Muscle layer of colon (tissue), 2 donors: ENCODE measurements around the gene NRG2.

ENCODE experiments used
- H3K27ac ChIP-seq: one replicate; pipeline ENCODE4 v1.7.0; 2013; ENCODE audit warnings: low read depth, mild to moderate bottlenecking, low read length, moderate library complexity
- H3K27me3 ChIP-seq, 2 donors: one replicate each; pipeline ENCODE4 v1.7.0; 2013; ENCODE audit warnings: low read length in 2 of 2, mild to moderate bottlenecking in 2 of 2; ENCODE audit not compliant: insufficient read depth in 2 of 2, control insufficient read depth in 1 of 2
- H3K36me3 ChIP-seq: one replicate; pipeline ENCODE4 v1.7.0; 2013; ENCODE audit warnings: mild to moderate bottlenecking, low read length; ENCODE audit not compliant: insufficient read depth
- H3K4me1 ChIP-seq: one replicate; pipeline ENCODE4 v1.7.0; 2013; ENCODE audit warnings: mild to moderate bottlenecking, low read length; ENCODE audit not compliant: insufficient read depth
- H3K4me3 ChIP-seq, 2 donors: one replicate each; pipeline ENCODE4 v1.7.0; 2013; ENCODE audit warnings: low read length in 2 of 2, low read depth in 1 of 2, mild to moderate bottlenecking in 1 of 2, moderate library complexity in 1 of 2
- H3K9ac ChIP-seq: one replicate; pipeline ENCODE4 v1.7.0; 2013; ENCODE audit warnings: low read length
- H3K9me3 ChIP-seq: one replicate; pipeline ENCODE4 v1.7.0; 2013; ENCODE audit warnings: mild to moderate bottlenecking, low read length
- donor health status: abdominal sarcoma.
- donor health status: Adenocarcinoma of cecum.

Gene NRG2

GRCh38 chr5:140023611-140024191 is 19.4 kb downstream of the NRG2 start:
- H3K9me3 ChIP-seq = no peaks in the 10 kb centered on the region
- no peak overlapping the region for H3K27ac ChIP-seq
- H3K4me3 ChIP-seq = no peak overlapping the region
- H3K36me3 ChIP-seq = no peaks in the 10 kb centered on the region
- H3K27me3 ChIP-seq = no peaks in the 10 kb centered on the region
- peaks cover 55% of the 10 kb centered on the region for H3K4me1 ChIP-seq
- no peak overlapping the region for H3K9ac ChIP-seq

DNA sequence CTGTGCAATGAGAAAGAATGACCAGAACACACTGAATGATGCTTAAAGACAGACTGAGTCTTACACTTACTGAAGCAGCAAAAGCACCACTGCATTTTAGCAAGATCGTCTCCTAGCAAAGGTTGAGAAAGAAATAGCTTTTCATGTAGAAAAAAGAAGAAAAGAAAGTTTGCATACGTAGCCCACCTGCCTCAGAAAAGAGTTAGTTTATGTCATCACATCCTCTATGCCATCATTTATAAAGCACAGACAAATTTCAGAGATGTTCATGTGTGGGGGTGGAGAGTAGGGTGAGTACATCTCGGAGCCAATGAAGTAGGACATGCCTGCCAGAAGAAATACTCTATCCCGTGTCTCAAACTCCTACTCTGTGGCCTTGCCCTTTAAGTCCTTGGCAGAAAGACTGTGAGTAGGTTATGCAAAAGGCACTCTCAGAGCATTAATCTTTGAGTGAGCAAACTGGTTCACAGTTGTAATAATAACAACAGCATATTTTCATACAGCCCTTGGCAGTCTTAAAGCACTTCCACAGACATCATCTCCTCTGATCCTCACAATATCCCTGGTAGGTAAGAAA is 22.4 kb downstream of the NRG2 start:
- Histone ChIP-seq H3K27ac (peak overlapping the region; percentile 65), H3K9me3 (no peaks in the 10 kb centered on the region), H3K4me1 (peaks cover 62% of the 10 kb centered on the region), H3K27me3 (no peaks in the 10 kb centered on the region), H3K9ac (no peak overlapping the region), H3K36me3 (no peaks in the 10 kb centered on the region), H3K4me3 (peak overlapping the region in 1 of 2 donors; percentile 7)

- Histone ChIP-seq H3K27me3 (no peaks in the 10 kb centered on the region), H3K4me1 (peaks cover 59% of the 10 kb centered on the region), H3K9me3 (no peaks in the 10 kb centered on the region), H3K27ac (no peak overlapping the region), H3K9ac (no peak overlapping the region), H3K36me3 (no peaks in the 10 kb centered on the region), H3K4me3 (no peak overlapping the region)
Observed at GRCh38 chr5:140018920-140019644, 24.0 kb downstream of the NRG2 start.

- H3K27ac ChIP-seq = no peak overlapping the region
- H3K4me3 ChIP-seq = no peak overlapping the region
- H3K4me1 ChIP-seq = peaks cover 59% of the 10 kb centered on the region
- H3K9ac ChIP-seq = no peak overlapping the region
- H3K27me3 ChIP-seq = no peaks in the 10 kb centered on the region
- H3K36me3 ChIP-seq = no peaks in the 10 kb centered on the region
- no peaks in the 10 kb centered on the region for H3K9me3 ChIP-seq
Observed at GRCh38 chr5:140018517-140018916, 24.6 kb downstream of the NRG2 start.

DNA sequence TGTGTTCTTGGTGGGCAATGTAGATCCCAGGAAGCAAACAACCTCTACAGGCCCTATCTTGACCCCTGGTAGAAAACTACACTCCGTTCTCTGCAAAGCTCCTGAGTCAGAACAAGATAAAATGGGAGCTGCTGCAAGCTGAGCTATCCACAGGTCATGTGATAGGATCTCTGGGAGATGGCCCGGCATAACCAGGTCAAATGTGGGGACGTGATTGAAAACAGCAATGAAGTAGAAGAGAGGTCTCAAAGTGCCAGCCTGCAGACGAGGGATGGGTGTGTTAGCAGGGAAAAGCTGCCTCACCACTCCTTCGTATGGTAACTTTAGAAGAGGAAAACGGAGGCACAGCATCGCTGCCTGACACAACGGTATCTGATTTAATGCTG is 25.0 kb downstream of the NRG2 start:
- Histone ChIP-seq H3K36me3 (no peaks in the 10 kb centered on the region), H3K9me3 (no peaks in the 10 kb centered on the region), H3K27me3 (no peaks in the 10 kb centered on the region), H3K4me1 (peaks cover 58% of the 10 kb centered on the region), H3K4me3 (no peak overlapping the region), H3K9ac (no peak overlapping the region), H3K27ac (no peak overlapping the region)

DNA sequence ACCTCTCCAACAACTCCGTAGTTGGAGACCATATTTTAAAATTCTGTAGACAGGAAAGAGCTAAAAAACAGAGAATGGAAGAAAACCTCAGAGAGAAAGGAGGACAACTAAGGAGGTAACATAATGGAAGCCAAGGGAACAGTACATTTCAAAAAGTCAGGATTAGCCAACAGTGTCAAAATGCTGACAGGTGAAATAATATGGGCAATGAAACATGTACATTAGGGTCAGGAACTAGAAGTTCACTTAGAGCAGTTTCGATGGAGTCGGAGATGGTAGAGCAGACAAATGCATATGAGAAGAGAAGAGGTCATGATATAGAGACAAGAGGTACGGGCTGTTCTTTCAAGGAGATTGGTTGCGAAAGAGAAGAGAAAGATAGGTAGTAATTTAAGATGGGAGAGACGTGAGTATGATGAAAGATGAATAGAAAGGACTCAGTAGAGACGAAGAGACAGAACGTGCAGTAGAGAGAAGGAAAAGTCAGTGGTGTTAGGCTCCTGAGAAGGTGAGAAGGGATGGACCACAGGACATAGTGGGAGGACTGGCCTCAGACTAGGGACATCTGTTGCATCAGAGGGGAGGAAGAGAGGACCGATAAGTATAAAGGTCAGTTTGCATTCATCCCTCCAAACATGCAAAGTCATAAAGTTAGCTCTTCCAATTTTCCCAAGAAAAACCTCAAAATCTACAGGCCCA is 25.6 kb downstream of the NRG2 start:
- H3K9ac ChIP-seq = no peak overlapping the region
- H3K9me3 ChIP-seq = no peaks in the 10 kb centered on the region
- H3K36me3 ChIP-seq = no peaks in the 10 kb centered on the region
- H3K27ac ChIP-seq = no peak overlapping the region
- peaks cover 53% of the 10 kb centered on the region for H3K4me1 ChIP-seq
- H3K4me3 ChIP-seq = no peak overlapping the region
- no peaks in the 10 kb centered on the region for H3K27me3 ChIP-seq

DNA sequence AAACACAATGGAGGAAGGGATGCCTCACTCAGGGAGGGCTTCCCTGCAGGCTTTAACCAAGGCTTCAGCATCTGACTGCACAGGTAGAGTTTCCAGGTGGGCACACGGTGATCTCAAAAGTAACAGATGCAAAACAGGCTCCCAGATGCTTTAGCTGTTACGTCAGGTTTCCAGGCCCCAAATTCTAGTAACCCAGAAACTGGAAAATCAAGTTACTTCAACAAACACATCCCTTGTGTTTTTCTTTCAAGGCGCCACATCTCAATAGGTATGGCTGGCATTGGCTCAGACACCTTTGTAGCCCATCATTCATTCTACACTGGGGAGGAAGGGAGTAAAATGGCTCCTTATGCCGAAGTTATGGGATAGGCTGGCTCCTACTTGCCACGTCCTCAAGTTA is 27.4 kb downstream of the NRG2 start:
- no peaks in the 10 kb centered on the region for H3K27me3 ChIP-seq
- peaks cover 34% of the 10 kb centered on the region for H3K4me1 ChIP-seq
- H3K9me3 ChIP-seq = no peaks in the 10 kb centered on the region
- no peak overlapping the region for H3K27ac ChIP-seq
- no peak overlapping the region for H3K4me3 ChIP-seq
- H3K9ac ChIP-seq = no peak overlapping the region
- no peaks in the 10 kb centered on the region for H3K36me3 ChIP-seq

DNA sequence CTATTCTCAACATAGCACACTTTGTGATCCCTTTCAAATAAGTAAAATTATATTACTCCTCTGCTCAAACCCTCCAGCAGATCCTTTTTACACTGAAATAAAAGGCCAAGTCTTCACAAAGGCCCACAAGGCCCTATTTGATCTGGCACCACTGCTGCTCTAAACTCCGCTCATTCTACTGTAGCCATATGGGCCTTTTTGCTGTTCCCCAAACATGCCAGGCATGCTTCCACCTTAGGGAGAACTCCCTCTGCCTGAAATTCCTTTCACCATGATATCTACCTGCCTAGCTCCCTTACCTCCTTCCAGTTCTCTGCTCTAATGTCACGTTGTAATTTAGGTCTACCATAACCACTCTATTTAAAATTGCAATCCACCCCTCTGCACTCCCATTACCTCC is 28.3 kb downstream of the NRG2 start:
- no peaks in the 10 kb centered on the region for H3K9me3 ChIP-seq
- H3K9ac ChIP-seq = no peak overlapping the region
- no peak overlapping the region for H3K4me3 ChIP-seq
- H3K36me3 ChIP-seq = no peaks in the 10 kb centered on the region
- no peak overlapping the region for H3K27ac ChIP-seq
- H3K27me3 ChIP-seq = no peaks in the 10 kb centered on the region
- H3K4me1 ChIP-seq = peaks cover 25% of the 10 kb centered on the region

DNA sequence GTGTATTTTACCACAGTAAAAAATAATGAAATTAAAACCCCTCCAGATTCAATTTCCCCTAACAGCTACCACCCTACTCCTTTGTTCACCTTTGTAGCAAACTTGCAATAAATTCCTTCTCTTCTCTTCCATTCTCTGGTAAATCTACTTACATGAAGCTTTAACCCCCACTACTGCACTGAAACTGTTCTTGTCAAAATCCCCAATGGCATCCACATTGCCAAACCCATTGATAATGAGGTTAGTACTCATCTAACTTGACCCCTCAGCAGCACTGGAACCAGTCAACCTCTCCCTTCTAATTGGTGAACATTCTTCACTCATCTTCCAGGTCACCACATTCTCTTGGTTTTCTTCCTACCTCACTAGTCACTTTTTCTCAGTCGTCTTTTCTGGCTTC is 29.6 kb downstream of the NRG2 start:
- no peaks in the 10 kb centered on the region for H3K9me3 ChIP-seq
- H3K27me3 ChIP-seq = no peaks in the 10 kb centered on the region
- H3K36me3 ChIP-seq = no peaks in the 10 kb centered on the region
- H3K4me3 ChIP-seq = no peak overlapping the region
- peaks cover 13% of the 10 kb centered on the region for H3K4me1 ChIP-seq
- H3K9ac ChIP-seq = no peak overlapping the region
- no peak overlapping the region for H3K27ac ChIP-seq

DNA sequence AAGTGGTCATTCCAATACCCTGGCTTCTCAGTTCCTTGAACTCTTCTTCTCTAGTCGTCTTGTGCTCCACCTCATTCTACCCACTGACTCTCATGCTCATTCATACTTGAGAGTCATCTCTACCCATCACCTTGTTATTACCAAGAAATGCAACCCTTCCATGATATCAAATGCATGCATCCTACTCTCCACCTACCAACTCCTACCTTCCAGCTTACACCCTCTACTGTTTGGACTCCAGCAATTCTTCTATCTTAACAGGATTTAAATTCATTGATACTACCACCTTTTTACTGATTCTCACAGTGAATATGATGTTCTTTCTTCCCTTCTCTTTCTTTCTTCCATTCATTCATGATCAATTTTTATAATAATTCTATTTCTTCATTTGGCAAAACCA is 30.7 kb downstream of the NRG2 start:
- Histone ChIP-seq H3K27ac (no peak overlapping the region), H3K4me1 (peaks cover 2% of the 10 kb centered on the region), H3K4me3 (no peak overlapping the region), H3K9me3 (no peaks in the 10 kb centered on the region), H3K27me3 (no peaks in the 10 kb centered on the region), H3K36me3 (no peaks in the 10 kb centered on the region), H3K9ac (no peak overlapping the region)

- H3K9me3 ChIP-seq = no peaks in the 10 kb centered on the region
- no peaks in the 10 kb centered on the region for H3K36me3 ChIP-seq
- H3K27me3 ChIP-seq = no peaks in the 10 kb centered on the region
- H3K4me3 ChIP-seq = no peak overlapping the region
- no peak overlapping the region for H3K9ac ChIP-seq
- H3K27ac ChIP-seq = no peak overlapping the region
- no peaks in the 10 kb centered on the region for H3K4me1 ChIP-seq
Observed at GRCh38 chr5:140011297-140011802, 31.7 kb downstream of the NRG2 start.
